Gastrocnemius medialis (tissue), 4 donors: ENCODE measurements around the gene STN1.

Experiments used
- POLR2A ChIP-seq, 2 donors: fragments of 450-650 bp; IDR thresholded peaks; one replicate each; pipeline ENCODE4 v1.6.1; 2017; ENCODE audit warnings: antibody characterized with exemption in 2 of 2, mild to moderate bottlenecking in 2 of 2, moderate library complexity in 2 of 2
- TF ChIP-seq, protein P1 (sequence below), 5 experiments: fragments of 450-650 bp in 3 of 5; fragments of 200-600 bp in 2 of 5; sonication (generic) in 2 of 5; IDR thresholded peaks in 4 of 5; conservative IDR thresholded peaks in 1 of 5; 1 replicate in 4 of 5; 2 replicates in 1 of 5; pipeline ENCODE4 v1.5.1; 2016 to 2019; ENCODE audit warnings: antibody characterized with exemption in 5 of 5, mild to moderate bottlenecking in 3 of 5, moderate library complexity in 3 of 5

DNA sequence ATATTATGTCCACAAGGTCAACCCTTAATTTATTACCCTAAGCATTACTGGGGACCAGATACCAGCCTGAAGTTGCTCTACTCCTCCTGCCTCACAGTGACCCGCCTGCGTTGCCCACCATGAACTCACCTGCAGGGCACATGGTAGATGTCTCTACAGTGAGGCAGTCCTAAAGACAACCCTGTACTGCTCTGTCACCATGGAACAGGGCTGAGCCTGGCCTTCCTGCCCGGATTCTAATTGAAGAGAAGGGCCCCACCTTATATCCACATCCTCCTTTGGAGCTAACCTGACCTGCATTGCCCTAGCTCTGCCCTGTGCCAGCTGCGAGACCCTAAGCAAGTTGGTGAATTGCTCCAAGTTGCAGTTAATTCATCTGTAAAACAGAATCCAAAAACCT lies 66.7 kb downstream of the STN1 start:
- TF ChIP-seq, protein P1, sequence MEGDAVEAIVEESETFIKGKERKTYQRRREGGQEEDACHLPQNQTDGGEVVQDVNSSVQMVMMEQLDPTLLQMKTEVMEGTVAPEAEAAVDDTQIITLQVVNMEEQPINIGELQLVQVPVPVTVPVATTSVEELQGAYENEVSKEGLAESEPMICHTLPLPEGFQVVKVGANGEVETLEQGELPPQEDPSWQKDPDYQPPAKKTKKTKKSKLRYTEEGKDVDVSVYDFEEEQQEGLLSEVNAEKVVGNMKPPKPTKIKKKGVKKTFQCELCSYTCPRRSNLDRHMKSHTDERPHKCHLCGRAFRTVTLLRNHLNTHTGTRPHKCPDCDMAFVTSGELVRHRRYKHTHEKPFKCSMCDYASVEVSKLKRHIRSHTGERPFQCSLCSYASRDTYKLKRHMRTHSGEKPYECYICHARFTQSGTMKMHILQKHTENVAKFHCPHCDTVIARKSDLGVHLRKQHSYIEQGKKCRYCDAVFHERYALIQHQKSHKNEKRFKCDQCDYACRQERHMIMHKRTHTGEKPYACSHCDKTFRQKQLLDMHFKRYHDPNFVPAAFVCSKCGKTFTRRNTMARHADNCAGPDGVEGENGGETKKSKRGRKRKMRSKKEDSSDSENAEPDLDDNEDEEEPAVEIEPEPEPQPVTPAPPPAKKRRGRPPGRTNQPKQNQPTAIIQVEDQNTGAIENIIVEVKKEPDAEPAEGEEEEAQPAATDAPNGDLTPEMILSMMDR (IDR thresholded peaks at IDR 0.05 in 4 of 5, conservative IDR thresholded peaks at IDR 0.05 in 1 of 5), result no peak
- TF ChIP-seq POLR2A (IDR thresholded peaks at IDR 0.05), result no peak
